ENCODE results near the gene IRX2. TPM values are rescaled to one million over a fixed set of nuclear protein-coding genes. Genes with fewer than 3 reads are reported as not detected.

The IRX2 gene
- total RNA-seq, 1 donor from 2014 or later, result 31.4 TPM

DNA sequence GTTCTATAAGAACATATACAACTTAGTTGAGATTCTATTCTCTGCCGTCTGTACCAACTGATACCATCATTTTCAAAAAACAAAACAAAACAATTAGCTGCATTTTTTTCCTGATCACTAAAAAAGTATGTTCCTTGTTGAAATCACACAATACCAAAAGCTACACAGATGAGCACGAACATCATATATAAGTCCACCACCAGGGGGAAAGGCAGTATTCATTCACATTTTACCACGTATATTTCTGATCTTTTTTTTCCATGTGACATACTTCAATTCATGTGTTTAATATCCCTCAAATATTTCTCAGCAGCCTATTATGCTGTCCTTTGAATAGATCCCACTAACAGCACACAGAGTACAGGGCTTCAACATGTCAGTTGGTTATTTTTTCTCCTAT lies 40.6 kb downstream of the IRX2 start:
- TF ChIP-seq, protein P1, sequence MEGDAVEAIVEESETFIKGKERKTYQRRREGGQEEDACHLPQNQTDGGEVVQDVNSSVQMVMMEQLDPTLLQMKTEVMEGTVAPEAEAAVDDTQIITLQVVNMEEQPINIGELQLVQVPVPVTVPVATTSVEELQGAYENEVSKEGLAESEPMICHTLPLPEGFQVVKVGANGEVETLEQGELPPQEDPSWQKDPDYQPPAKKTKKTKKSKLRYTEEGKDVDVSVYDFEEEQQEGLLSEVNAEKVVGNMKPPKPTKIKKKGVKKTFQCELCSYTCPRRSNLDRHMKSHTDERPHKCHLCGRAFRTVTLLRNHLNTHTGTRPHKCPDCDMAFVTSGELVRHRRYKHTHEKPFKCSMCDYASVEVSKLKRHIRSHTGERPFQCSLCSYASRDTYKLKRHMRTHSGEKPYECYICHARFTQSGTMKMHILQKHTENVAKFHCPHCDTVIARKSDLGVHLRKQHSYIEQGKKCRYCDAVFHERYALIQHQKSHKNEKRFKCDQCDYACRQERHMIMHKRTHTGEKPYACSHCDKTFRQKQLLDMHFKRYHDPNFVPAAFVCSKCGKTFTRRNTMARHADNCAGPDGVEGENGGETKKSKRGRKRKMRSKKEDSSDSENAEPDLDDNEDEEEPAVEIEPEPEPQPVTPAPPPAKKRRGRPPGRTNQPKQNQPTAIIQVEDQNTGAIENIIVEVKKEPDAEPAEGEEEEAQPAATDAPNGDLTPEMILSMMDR (conservative IDR thresholded peaks at IDR 0.05), result peak; percentile 76
- H3K9me3 Mint-ChIP-seq, result no peaks in the 10 kb centered on the region
- no peak for DNase-seq (ENCODE audit: extremely low spot score, unreplicated experiment)
- no peaks in the 10 kb centered on the region for H3K36me3 Mint-ChIP-seq
- no peak overlapping the region for H3K4me3 Mint-ChIP-seq
- peaks cover 10% of the 10 kb centered on the region for H3K27me3 Mint-ChIP-seq
- H3K27ac Mint-ChIP-seq, result no peak overlapping the region
- no peaks in the 10 kb centered on the region for H3K4me1 Mint-ChIP-seq (ENCODE audit: unreplicated experiment)

DNA sequence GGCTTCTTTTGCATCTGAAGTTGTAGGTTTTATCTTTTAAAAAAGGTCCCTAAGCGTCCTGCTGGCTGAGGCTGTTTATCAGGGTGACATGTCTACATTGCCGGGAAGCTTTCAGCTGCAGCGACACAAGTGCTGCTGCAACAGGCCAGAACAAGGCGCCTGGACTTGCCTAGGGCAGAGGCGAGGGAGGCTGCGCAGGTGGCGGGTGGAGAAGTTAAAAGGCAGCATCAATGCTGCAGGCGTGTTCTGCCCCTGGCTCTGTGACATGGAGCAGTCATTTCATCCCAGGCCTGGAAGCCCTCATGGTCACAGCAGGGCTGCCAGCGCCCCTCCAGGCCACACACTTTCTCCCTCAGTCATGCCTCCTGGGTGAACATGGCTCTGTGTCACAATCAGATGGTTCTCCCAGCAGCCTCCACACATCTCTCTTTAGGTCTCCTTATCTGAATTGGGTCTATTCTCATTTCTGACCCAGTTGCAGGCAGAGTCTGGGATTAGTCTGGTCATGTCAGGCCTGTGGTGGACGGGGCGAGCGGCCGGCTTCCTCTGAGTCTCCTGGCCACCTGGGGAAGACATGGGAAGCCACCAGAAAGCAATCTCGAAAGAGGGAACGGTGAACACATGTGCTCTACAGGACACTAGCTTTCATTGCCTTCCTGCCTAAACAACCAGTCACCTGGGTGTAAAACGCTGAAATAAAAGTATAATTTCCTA lies 41.3 kb downstream of the IRX2 start:
- H3K4me3 Mint-ChIP-seq, result no peak overlapping the region
- no peaks in the 10 kb centered on the region for H3K36me3 Mint-ChIP-seq
- H3K9me3 Mint-ChIP-seq, result no peaks in the 10 kb centered on the region
- peaks cover 13% of the 10 kb centered on the region for H3K27me3 Mint-ChIP-seq
- H3K4me1 Mint-ChIP-seq (ENCODE audit: unreplicated experiment), result no peaks in the 10 kb centered on the region
- TF ChIP-seq, protein P1 (conservative IDR thresholded peaks at IDR 0.05), result no peak
- no peak for DNase-seq (ENCODE audit: extremely low spot score, unreplicated experiment)
- no peak overlapping the region for H3K27ac Mint-ChIP-seq

DNA sequence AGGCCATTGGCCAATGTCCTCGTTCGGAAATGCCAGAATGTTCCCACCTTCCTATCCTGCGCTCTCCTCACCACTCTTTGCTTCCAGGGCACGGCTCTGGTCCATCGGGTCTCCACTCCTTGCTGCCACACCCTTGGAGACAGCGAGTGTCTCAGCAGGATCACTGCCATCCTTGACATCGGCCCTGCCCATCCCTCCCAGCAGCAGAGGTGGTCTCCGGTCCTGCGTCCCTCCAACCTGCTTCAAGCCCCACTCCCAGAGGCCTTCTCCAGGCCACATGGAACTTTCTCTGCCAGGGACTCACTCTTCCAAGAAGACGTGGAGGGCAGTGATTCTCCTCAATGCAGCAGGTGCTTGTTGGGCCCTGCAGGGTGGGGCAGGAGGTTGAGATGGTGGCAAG lies 42.7 kb downstream of the IRX2 start:
- no peak overlapping the region for H3K4me3 Mint-ChIP-seq
- no peak overlapping the region for H3K27ac Mint-ChIP-seq
- H3K27me3 Mint-ChIP-seq, result peaks cover 15% of the 10 kb centered on the region
- no peaks in the 10 kb centered on the region for H3K4me1 Mint-ChIP-seq (ENCODE audit: unreplicated experiment)
- H3K36me3 Mint-ChIP-seq, result no peaks in the 10 kb centered on the region
- TF ChIP-seq, protein P1 (conservative IDR thresholded peaks at IDR 0.05), result no peak
- H3K9me3 Mint-ChIP-seq, result no peaks in the 10 kb centered on the region
- DNase-seq (ENCODE audit: extremely low spot score, unreplicated experiment), result no peak

DNA sequence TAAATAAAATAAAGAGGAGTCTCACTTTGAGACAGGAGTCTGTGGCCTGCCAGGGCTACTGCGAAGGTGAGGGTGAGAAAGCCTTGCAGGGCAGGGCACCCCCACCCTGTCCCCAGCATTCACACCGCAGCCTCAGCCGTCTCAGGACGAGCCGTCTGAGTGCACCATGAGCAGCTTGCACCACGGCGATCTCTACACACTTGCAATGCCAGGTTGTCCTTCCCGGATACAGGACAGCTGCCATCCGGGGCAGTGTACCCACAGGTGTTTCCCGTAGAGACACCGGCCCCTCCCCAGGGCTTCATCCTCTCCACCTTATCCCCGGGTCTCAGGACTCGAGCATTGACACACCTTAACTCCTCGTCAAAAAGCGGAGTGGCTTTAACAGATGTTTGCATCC lies 43.3 kb downstream of the IRX2 start:
- TF ChIP-seq, protein P1 (conservative IDR thresholded peaks at IDR 0.05), result no peak
- Mint-ChIP-seq H3K27ac (no peak overlapping the region), H3K9me3 (no peaks in the 10 kb centered on the region), H3K4me1 (ENCODE audit: unreplicated experiment) (no peaks in the 10 kb centered on the region), H3K36me3 (no peaks in the 10 kb centered on the region), H3K4me3 (no peak overlapping the region), H3K27me3 (peaks cover 15% of the 10 kb centered on the region)
- DNase-seq (ENCODE audit: extremely low spot score, unreplicated experiment), result no peak

DNA sequence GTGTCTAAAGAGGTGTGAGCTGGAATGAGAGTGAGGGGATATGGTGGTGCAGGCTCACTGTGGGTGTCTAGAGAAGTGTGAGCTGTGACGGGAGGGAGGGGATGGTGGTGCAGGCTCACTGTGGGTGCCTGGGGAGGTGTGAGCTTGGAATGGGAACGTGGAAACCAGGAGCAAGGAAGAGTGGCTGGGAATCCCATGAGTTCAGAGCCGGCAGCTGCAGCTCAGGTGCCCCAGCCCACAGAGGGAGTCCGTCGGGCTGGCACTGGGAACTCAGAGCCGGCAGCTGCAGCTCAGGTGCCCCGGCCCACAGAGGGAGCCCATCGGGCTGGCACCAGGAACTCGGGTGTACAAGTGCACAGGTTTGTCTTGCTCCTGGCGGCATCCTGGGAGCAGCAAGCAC lies 45.6 kb downstream of the IRX2 start:
- Mint-ChIP-seq H3K27me3 (peaks cover 14% of the 10 kb centered on the region), H3K4me3 (no peak overlapping the region), H3K36me3 (no peaks in the 10 kb centered on the region), H3K9me3 (no peaks in the 10 kb centered on the region), H3K27ac (no peak overlapping the region), H3K4me1 (ENCODE audit: unreplicated experiment) (no peaks in the 10 kb centered on the region)
- TF ChIP-seq, protein P1 (conservative IDR thresholded peaks at IDR 0.05), result no peak
- DNase-seq (ENCODE audit: extremely low spot score, unreplicated experiment), result no peak
